Measurements from ENCODE around the gene SPAG8. TPM values are rescaled to one million over a fixed set of nuclear protein-coding genes. Genes with fewer than 3 reads are reported as not detected.

The SPAG8 gene
- total RNA-seq, 1 donor = 0.86 TPM

Small RNAs within 50 kb of the gene (small RNA-seq; reads per million reads assigned to genes)
- gene HINT2 = not detected

Other genes with a start within 250 kb of the SPAG8 start
- 13.0 and 13.2 TPM in 2 replicates for gene TESK1, start 207.0 kb downstream of the SPAG8 start, total RNA-seq
- 0.86 and 1.3 TPM in 2 replicates for gene CD72, start 193.8 kb downstream of the SPAG8 start, total RNA-seq
- under 0.01 TPM in 1 of 2 replicates, not detected in the other for gene SIT1, start 161.3 kb downstream of the SPAG8 start, total RNA-seq
- 103,191 and 163,599 TPM in 2 replicates for gene RMRP, start 154.2 kb downstream of the SPAG8 start, total RNA-seq
- gene CCDC107, start 154.0 kb downstream of the SPAG8 start, total RNA-seq = 18.1 and 18.7 TPM in 2 replicates
- gene ARHGEF39, start 147.1 kb downstream of the SPAG8 start, total RNA-seq = 0.97 and 3.0 TPM in 2 replicates
- gene CA9, start 138.3 kb downstream of the SPAG8 start, total RNA-seq = under 0.01 TPM in 1 of 2 replicates, not detected in the other
- 1,636 and 1,893 TPM in 2 replicates for gene TPM2, start 122.3 kb downstream of the SPAG8 start, total RNA-seq
- gene TLN1, start 80.1 kb downstream of the SPAG8 start, total RNA-seq = 369 and 428 TPM in 2 replicates
- gene CREB3, start 79.6 kb downstream of the SPAG8 start, total RNA-seq = 107 and 126 TPM in 2 replicates
- 29.0 and 38.4 TPM in 2 replicates for gene GBA2, start 63.0 kb downstream of the SPAG8 start, total RNA-seq
- gene RGP1, start 63.0 kb downstream of the SPAG8 start, total RNA-seq = 14.8 and 17.7 TPM in 2 replicates
- not detected in 2 replicates for gene MSMP, start 58.0 kb downstream of the SPAG8 start, total RNA-seq
- 16.4 and 19.9 TPM in 2 replicates for gene NPR2, start 20.7 kb downstream of the SPAG8 start, total RNA-seq
- 13.8 and 27.4 TPM in 2 replicates for gene HINT2, start 2.8 kb upstream of the SPAG8 start, total RNA-seq
- not detected in 2 replicates for gene FAM221B, start 16.5 kb upstream of the SPAG8 start, total RNA-seq
- gene TMEM8B, start 17.0 kb upstream of the SPAG8 start, total RNA-seq = 0.86 and 1.9 TPM in 2 replicates
- gene OR13J1, start 58.1 kb upstream of the SPAG8 start, total RNA-seq = not detected in 2 replicates
- gene HRCT1, start 93.9 kb upstream of the SPAG8 start, total RNA-seq = 0.43 and 0.97 TPM in 2 replicates
- gene SPAAR, start 97.2 kb upstream of the SPAG8 start, total RNA-seq = not detected in 2 replicates
- gene OR2S2, start 145.9 kb upstream of the SPAG8 start, total RNA-seq = under 0.01 and 0.32 TPM in 2 replicates
- gene RECK, start 224.7 kb upstream of the SPAG8 start, total RNA-seq = 30.9 and 32.8 TPM in 2 replicates

Data from fibroblast of villous mesenchyme (primary cell).